ENCODE measurements around the gene S100A3.
"Not testable (repeated sequence)": the region's sequence is repeated elsewhere in the genome, so short reads cannot be mapped to it uniquely, and the experiment has no call there.

S100A3 gene, protein sequence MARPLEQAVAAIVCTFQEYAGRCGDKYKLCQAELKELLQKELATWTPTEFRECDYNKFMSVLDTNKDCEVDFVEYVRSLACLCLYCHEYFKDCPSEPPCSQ

DNA sequence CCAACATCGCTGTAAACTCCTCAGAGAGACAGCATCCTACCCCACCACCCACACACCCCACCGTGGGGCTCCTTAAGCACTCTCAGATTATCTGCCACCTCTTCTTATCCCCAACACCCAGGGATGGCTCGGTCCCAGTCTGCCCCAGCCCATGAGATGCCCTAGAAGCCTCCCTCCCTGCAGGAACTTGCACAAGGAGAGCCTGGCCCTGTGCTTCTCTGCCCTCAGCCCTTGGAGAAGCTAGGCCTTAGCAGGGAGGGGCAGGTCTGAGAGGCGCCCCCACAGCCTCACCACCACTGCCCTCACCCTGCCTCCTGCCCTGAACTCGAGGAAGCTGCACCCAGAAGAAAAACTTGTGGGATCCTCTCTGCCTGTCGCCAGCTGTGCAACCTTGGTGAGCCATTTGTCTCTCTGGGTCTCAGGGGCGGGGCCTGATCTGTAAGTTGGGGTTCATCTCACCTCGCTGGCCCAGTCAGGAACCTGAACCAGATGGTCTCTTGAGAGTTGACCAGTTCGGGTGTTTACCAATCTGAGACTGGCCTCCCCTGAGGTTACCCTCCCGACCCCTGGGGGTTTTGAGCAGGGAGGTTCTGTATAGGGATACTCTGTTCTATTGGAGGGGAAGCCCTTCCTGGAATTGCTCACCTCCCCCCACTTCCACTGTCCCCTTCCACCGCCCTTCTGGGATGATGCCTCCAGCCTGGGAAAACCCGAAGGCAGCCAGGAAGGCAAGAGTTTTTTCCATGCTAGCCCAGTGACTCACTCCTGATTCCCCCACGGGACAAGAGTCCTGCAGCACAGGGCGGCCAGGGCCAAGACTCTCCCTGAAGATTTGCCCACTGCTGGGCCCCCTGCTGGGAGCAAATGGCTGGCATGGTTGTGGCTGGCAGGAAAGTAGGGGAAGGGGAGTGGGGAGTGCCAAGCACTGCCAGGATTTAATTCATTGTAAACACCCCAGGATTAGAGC is at the start of gene S100A3:
Gene S100A3 (minus strand): TSS at position 537 of the 967 bp plus-strand sequence. CDS start 773 bp downstream, outside the sequence.
- DNase-seq (ENCODE audit: low read depth in 2 of 2), result no peak

DNA sequence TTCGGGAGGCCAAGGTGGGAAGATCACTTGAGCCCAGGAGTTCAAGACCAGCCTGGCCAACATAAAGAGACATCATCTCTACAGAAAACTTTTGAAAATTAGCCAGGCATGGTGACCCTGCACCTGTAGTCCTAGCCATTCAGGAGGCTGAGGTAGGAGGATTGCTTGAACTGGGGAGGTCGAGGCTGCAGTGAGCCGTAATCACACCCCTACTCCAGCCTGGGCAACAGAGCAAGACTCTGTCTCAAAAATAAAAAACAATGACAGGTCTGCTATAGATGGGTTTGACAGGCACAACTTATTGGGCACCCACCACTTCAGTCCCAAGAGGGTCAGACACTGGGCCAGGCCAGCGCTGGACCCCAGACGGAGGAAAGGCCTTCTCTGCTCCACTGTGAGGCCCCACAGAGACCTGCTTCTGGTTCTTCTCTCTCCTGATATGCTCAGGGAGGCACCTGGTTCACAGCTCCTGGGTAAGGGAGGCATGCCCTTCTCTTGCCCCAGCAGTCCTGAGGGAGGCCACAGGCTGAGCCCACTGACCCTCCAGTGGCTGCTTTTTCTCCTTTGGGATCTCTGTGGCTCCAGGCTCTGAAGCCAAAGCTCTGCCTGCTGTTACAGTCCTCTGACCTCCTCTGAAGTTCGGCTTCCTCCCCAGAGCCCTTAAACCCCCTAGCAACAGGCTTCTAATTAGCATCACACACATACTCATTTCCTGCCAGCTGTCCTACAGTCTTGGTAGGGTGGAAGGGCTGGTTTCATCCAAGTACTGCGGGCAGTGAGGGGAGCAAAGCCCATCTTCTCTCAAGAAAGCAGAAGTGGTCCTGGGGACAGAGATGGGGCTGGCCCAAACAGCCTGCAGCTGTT is 49.5 kb upstream of the S100A3 start:
- DNase-seq (ENCODE audit: low read depth in 2 of 2), result no peak

DNA sequence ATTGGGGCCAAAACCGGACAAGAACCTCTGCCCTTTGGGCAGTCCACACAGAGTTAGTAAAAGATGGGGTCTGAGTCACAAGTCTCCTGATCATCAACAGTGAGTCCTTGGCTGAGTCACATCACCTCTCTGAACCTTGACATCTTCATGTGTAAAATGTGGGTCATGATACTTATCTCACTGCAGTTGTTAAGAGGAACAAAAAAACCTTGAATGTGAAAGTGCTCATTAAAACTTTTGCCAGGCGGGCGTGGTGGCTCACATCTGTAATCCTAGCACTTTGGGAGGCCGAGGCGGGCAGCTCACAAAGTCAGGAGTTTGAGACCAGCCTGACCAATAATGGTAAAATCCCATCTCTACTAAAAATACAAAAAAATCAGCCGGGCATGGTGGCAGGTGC is 48.1 kb upstream of the S100A3 start:
- DNase-seq (ENCODE audit: low read depth in 2 of 2), result no peak

DNA sequence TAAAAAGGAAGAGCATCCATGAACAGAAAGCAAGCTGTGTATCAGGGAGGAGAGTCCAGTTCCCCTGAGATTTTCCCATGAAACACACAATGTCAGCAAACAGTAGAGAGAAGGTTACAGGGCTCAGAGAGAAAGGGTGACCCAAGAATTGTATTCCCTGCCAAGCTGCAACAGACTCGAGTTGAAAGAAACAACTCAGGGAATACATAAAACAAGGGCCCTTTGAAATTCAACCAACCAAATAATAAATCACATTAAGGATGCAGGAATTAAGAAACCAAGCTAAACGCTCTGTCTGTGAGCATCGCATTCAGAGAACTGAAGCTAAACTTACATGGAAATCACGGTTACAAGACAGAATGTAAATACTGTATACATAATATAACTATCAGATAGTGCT is 43.7 kb upstream of the S100A3 start:
- DNase-seq (ENCODE audit: low read depth in 2 of 2), result no peak

DNA sequence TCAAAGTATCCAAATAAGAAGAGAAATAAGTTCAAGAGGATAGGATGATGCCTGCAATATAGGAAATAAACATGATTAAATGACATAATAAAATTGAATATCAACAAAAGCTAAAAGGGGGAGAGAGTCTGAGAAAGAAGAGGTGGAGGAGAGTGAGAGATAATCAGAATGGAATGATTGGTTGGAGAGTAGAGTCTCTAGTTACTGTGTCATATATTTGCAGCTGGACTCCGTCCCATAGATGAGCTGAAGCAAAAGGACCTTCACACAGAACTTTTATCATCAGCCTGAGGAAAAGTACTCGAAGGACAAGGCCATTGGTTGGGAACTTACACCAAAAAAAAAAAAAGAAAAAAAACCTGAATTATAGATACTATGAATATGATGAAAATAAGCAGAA is 39.4 kb upstream of the S100A3 start:
- DNase-seq (ENCODE audit: low read depth in 2 of 2), result no peak

DNA sequence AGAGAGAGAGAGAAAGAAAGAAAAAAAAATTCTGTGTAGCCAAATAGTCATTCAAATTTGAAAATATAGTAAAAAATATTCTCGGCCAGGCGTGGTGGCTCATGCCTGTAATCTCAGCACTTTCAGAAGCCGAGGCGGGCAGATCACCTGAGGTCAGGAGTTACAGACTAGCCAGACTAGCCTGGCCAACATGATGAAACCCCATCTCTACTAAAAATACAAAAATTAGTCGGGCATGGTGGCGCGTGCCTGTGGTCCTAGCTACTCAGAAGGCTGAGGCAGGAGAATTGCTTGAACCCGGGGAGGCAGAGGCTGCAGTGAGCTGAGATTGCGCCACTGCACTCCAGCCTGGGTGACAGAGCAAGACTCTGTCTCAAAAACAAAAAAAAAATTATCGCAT is 39.0 kb upstream of the S100A3 start:
- DNase-seq (ENCODE audit: low read depth in 2 of 2), result not testable (repeated sequence)

DNA sequence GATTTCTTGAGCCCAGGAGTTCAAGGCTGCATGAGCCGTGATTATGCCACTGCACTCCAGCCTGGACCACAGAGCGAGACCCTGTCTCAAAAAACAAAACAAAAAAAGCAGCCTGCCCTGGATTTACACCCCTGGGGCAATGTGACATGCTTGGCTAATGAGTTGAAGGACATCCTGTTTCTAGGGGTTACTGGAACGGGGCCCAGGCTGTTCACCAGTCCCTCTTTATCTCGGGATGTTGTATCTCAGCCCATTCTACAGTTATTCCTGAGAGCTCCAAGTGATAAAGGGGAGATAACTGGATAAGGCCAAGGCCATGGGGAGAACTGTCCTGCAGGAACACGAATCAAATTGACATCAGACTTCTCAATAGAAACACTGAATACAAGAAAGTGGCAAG is 38.3 kb upstream of the S100A3 start:
- no peak for DNase-seq (ENCODE audit: low read depth in 2 of 2)

DNA sequence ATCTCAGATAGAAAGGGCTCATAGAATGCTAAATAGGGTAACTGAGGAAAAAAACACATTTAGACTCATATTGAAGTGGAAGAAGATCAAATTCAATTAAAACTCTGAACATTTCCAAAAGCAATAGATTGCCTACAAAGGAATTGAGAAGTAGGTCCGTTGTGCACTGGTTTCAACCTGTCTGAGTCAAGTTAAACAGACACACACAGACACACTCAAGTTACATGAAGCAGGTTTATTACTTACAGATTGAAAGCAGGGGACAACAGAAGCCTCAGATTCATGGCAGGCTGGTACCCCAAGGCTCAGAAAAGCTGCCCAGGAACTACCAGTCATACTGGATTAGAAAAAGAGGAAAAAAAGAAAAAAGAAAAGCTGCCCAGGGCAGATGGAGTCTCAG is 37.3 kb upstream of the S100A3 start:
- no peak for DNase-seq (ENCODE audit: low read depth in 2 of 2)

DNA sequence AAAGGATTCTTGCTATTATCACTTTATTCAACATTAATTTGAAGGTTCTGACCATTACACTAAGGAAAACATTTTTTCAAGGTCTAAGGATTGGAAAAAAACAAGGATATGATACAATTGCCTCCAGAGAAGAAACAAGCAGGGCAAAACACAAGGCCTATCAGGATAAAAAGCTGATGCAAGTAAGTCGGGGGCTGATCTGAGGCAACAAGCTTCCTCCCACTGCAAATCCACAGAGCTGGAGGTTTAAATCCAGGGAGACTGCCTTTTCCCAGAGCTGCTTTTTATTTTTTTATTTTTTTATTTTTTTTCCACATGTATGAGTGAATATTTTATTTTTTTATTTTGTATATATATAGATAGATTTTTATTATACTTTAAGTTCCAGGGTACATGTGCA is 35.9 kb upstream of the S100A3 start:
- DNase-seq (ENCODE audit: low read depth in 2 of 2), result no peak

DNA sequence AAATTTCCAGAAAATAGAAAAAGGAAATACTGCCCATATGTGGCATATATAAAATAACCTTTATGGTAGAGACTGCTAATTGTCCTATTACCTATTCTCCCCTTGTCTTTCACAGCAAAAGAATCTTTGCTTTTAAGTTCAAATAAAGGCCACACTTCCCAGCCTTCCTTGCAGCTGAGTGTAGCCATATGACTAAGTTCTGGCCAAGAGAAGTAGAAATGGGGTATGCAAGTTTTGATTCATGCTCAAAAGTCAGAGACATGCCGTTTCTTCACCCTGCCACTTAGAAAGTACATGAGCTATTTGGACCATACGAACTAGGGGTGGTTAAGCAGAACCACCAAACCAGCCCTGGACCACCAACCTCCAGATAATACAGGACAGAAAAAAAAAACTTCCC is 34.9 kb upstream of the S100A3 start:
- DNase-seq (ENCODE audit: low read depth in 2 of 2), result no peak

DNA sequence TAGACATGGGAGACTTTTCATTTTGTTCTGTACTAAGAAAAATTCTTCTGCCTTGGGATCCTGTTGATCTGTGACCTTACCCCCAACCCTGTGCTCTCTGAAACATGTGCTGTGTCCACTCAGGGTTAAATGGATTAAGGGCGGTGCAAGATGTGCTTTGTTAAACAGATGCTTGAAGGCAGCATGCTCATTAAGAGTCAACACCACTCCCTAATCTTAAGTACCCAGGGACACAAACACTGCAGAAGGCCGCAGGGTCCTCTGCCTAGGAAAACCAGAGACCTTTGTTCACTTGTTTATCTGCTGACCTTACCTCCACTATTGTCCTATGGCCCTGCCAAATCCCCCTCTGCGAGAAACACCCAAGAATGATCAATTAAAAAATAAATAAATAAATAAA is 34.5 kb upstream of the S100A3 start:
- DNase-seq (ENCODE audit: low read depth in 2 of 2), result not testable (repeated sequence)

DNA sequence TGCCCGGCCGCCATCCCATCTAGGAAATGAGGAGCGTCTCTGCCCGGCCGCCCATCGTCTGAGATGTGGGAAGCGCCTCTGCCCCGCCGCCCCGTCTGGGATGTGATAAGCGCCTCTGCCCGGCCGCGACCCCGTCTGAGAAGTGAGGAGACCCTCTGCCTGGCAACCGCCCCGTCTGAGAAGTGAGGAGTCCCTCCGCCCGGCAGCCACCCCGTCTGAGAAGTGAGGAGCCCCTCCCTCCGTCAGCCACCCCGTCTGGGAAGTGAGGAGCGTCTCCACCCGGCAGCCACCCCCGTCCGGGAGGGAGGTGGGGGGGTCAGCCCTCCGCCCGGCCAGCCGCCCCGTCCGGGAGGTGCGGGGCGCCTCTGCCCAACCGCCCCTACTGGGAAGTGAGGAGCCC is 33.8 kb upstream of the S100A3 start:
- not testable (repeated sequence) for DNase-seq (ENCODE audit: low read depth in 2 of 2)

DNA sequence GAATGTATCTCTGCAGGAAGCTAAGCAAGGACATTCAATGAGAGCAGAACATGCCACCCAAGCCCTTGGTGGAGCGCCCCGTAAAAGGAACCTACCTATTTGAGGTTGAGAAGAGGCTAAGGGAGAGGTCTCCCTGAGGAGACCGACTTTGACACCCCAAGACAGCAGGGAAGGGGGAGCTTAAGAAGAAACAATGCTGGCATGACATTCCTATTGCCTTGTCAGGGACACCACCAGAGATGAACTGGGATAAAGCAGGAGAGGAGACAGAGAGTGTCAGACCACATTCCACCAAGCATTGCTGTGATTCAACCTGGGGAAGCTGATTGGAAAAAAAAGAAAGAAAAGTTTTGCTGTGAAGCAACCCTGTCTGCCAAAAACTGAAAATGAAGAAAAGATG is 29.9 kb upstream of the S100A3 start:
- no peak for DNase-seq (ENCODE audit: low read depth in 2 of 2)

DNA sequence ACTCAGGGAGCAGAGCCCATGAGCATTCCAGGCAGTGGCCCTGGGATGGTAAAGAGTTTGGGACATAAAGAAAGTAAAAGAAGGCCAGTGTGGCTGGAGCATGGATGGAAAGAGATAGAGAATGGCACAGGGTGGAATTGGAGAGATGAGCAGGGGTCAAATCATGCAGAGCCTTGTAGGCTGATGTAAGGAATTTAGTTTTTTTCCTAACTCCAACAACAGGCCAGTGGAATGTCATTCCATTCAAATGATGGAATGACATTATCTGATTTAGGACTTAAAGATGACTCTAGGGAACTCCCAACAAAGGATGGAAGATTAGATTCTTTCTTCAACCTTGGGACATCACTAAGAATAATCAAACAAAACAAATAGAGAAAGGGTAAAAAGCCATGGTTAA is 29.4 kb upstream of the S100A3 start:
- DNase-seq (ENCODE audit: low read depth in 2 of 2), result no peak

DNA sequence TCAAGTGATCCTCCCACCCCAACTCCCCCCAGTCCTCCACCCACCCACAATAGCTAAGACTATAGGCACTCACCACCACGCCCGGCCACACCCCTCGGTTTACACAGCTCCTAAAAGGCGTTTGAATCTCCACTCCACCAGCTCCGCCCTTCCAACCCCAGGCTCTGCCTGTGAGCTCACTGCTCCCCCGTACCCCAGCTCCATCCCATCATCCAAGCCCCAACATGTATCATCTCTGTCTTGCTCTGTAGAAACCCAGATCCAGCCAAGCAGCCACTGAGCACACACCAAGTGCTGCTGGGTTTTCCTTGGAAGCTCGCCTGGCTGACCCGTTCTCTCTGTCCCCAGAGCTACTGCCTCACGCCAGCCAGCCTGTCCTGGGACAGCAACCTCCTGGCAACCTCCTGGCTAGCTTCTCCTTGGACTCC is 28.6 kb upstream of the S100A3 start:
- DNase-seq (ENCODE audit: low read depth in 2 of 2), result no peak

DNA sequence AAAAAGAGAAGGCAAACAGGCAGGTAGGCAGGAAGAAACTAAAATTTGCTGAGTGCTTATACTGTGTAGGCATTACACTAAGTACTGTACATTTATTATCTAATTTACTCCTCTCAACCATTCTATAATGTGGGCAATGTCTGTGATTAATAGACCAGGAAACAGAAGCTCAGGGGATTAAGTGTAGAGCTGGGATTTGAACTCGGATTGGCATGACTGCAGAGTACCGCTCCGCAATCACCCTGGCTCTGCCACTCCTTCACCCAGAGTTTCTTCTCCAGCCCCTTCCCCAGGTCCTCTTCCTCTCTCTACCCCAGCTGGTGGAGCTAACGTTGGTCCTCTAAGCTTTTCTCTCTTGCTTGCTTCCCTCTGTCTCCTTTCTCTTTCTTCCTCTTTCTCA is 28.1 kb upstream of the S100A3 start:
- DNase-seq (ENCODE audit: low read depth in 2 of 2), result no peak

DNA sequence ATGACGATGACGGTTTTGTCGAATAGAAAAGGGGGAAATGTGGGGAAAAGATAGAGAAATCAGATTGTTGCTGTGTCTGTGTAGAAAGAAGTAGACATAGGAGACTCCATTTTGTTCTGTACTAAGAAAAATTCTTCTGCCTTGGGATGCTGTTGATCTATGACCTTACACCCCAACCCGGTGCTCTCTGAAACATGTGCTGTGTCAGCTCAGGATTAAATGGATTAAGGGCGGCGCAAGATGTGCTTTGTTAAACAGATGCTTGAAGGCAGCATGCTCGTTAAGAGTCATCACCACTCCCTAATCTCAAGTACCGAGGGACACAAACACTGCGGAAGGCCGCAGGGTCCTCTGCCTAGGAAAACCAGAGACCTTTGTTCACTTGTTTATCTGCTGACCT is 26.4 kb upstream of the S100A3 start:
- not testable (repeated sequence) for DNase-seq (ENCODE audit: low read depth in 2 of 2)

DNA sequence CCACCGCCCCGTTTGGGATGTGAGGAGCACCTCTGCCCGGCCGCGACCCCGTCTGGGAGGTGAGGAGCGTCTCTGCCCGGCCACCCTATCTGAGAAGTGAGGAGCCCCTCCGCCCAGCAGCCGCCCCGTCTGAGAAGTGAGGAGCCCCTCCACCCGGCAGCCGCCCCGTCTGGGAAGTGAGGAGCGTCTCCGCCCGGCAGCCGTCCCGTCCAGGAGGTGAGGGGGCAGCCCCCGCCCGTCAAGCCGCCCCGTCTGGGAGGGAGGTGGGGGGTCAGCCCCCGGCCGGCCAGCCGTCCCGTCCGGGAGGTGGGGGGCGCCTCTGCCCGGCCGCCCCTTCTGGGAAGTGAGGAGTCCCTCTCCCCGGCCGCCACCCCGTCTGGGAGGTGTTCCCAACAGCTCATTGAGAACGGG is 26.0 kb upstream of the S100A3 start:
- DNase-seq (ENCODE audit: low read depth in 2 of 2), result not testable (repeated sequence)

DNA sequence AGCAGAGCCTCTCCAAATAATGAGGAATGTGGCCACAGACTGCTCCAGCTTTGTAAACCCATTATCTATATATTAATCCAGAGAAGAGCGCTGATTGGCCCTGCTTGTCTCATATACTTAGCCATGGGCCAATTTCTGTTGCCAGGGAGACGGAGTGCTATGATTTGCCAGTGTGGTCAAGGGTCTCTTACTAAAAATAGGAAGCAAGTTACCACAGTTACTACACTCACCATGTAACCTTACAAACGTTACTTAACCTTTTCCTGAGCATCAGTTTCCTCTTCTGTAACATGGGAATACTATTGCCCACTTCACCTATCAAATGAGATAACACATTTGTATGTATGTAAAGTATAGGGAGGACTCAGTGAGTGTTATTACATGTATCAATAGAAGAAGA is 24.3 kb upstream of the S100A3 start:
- no peak for DNase-seq (ENCODE audit: low read depth in 2 of 2)

DNA sequence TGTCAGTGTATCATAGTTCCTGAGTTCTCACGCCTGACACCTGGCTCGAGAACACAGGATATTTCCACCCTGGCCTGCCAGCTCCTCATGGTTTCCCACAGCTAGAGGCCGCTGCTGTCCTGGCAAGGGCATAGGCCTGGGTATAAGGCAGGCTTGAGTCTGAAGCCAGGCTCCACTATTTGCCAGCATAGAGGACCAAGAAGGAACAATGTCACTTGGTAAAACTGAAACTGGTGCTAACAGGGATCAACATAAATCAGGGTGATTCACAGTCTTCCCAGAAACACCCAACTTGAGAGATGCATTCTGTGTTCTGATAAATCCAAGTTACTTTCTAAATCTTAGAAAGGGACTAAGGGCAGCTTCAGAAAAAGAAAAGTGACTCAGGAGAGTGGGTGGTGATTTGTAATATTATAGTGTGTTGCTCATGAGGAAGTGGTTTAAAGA is 23.5 kb upstream of the S100A3 start:
- peak in 1 of 2 experiments; percentile 43 for DNase-seq (ENCODE audit: low read depth in 2 of 2)

DNA sequence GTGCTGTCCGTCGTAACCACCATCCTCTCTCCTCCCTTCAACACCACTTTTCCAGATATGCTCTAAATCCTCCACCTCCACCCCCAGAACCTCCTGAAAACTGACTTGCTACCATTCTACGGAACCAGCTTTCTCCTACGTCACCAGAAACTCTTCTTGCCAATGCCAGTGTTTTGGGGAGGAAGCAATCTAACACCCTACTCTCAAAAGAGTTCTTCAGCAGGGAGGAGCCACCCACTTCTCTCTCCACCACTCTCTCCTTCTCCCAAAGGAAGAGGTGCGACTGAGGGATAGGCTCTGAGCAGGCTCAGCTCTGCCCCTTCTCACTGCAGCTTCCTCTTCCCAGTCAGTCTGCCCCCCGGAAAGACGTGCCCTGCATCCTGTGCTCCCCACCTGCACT is 22.6 kb upstream of the S100A3 start:
- no peak for DNase-seq (ENCODE audit: low read depth in 2 of 2)

DNA sequence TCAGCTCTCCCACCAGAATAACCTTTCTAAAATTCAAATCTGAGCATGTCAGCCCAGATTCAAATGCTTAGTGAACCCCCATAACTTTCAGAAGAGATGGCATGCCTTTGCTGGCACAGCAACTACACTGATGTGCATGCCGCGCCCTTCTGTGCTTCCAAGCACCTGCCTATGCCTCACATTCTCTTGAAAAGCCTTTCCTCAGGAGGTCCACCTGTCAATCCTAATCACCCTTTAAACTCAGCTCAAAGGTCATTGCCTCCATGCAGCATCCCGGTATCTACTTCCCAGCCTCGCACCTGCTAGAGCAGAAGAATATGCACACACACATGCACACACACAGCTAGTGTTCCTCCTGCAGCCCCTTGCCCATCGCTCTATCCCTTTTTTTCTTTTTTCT is 21.8 kb upstream of the S100A3 start:
- no peak for DNase-seq (ENCODE audit: low read depth in 2 of 2)

Data from stimulated activated CD4-positive, alpha-beta T cell treated with anti-CD3 and anti-CD28 coated beads, Interleukin-12 subunit alpha, Interleukin-12 subunit beta, amount 100 ng/mL, for 24 hours (primary cell).